ENCODE measurements around the gene PHKG2. TPM values are rescaled to one million over a fixed set of nuclear protein-coding genes. Genes with fewer than 3 reads are reported as not detected.

PHKG2 gene
- polyA plus RNA-seq, 3 donors, result 45.4 to 115 (median 54.2) TPM

GRCh38 chr16:30744183-30744582 is 4.0 kb upstream of the PHKG2 start:
- H3K27ac ChIP-seq (ENCODE audit: low read depth in 1 of 2, low read length in 2 of 2), result no peak overlapping the region
- H3K4me2 ChIP-seq (replicated peaks; ENCODE audit: extremely low read depth, low read length, poor library complexity, severe bottlenecking), result no peak overlapping the region
- H3K36me3 ChIP-seq (replicated peaks in 1 of 2; ENCODE audit: control insufficient read depth in 1 of 2, insufficient read depth in 2 of 2, low read length in 2 of 2), result peaks cover 40 to 58% of the 10 kb centered on the region in 2 donors
- H3K27me3 ChIP-seq (ENCODE audit: control insufficient read depth in 2 of 2, insufficient read depth in 2 of 2, low read length in 2 of 2), result no peaks in the 10 kb centered on the region
- WGBS (ENCODE audit: insufficient coverage), result no CpG with 5 or more reads among the region's 2 CpGs
- H3K9me3 Mint-ChIP-seq, result peaks cover 0 to 1% (median 0%) of the 10 kb centered on the region in 7 donors
- no peaks in the 10 kb centered on the region for H3K27me3 Mint-ChIP-seq (ENCODE audit: low read depth in 3 of 3)
- intact Hi-C loops (cut with micrococcal nuclease), result no loop called here
- no peak for DNase-seq
- no peak overlapping the region for H3K4me3 Mint-ChIP-seq
- H3K9me3 ChIP-seq (replicated peaks in 1 of 2; ENCODE audit: control insufficient read depth in 1 of 2, insufficient read depth in 1 of 2, low read length in 2 of 2), result no peaks in the 10 kb centered on the region
- no peak for TF ChIP-seq CTCF (IDR thresholded peaks at IDR 0.05)
- peaks cover 16 to 18% of the 10 kb centered on the region in 2 donors for H3K4me1 ChIP-seq (ENCODE audit: control insufficient read depth in 1 of 2, insufficient read depth in 2 of 2, low read length in 2 of 2)
- no peak overlapping the region for H3K9ac ChIP-seq (ENCODE audit: insufficient read depth, low read length, poor library complexity, severe bottlenecking)
- peak overlapping the region in 1 of 7 donors; percentile 60 for H3K27ac Mint-ChIP-seq
- H2AFZ ChIP-seq (ENCODE audit: insufficient read depth, low read depth, low read length, poor library complexity, severe bottlenecking), result no peak overlapping the region
- H3K79me2 ChIP-seq (ENCODE audit: insufficient read depth, low read length), result peaks cover 8% of the 10 kb centered on the region
- peaks cover 42 to 55% of the 10 kb centered on the region in 2 donors for H3K36me3 Mint-ChIP-seq
- H3K4me3 ChIP-seq (replicated peaks in 1 of 3; ENCODE audit: low read depth in 2 of 3, low read length in 3 of 3), result no peak overlapping the region
- H3K4me1 Mint-ChIP-seq, result peaks cover 19% of the 10 kb centered on the region
- H4K20me1 ChIP-seq (ENCODE audit: insufficient read depth, low read length), result peaks cover 15% of the 10 kb centered on the region

GRCh38 chr16:30745082-30745481 is 3.1 kb upstream of the PHKG2 start:
- H3K36me3 ChIP-seq (replicated peaks in 1 of 2; ENCODE audit: control insufficient read depth in 1 of 2, insufficient read depth in 2 of 2, low read length in 2 of 2), result peaks cover 33 to 55% of the 10 kb centered on the region in 2 donors
- H3K9ac ChIP-seq (ENCODE audit: insufficient read depth, low read length, poor library complexity, severe bottlenecking), result no peak overlapping the region
- no peak overlapping the region for H3K4me3 ChIP-seq (replicated peaks in 1 of 3; ENCODE audit: low read depth in 2 of 3, low read length in 3 of 3)
- no peak overlapping the region for H3K4me2 ChIP-seq (replicated peaks; ENCODE audit: extremely low read depth, low read length, poor library complexity, severe bottlenecking)
- H3K4me1 ChIP-seq (ENCODE audit: control insufficient read depth in 1 of 2, insufficient read depth in 2 of 2, low read length in 2 of 2), result peaks cover 23 to 24% of the 10 kb centered on the region in 2 donors
- peaks cover 46 to 60% of the 10 kb centered on the region in 2 donors for H3K36me3 Mint-ChIP-seq
- H3K4me3 Mint-ChIP-seq, result no peak overlapping the region
- TF ChIP-seq CTCF (IDR thresholded peaks at IDR 0.05), result no peak
- H3K27ac ChIP-seq (ENCODE audit: low read depth in 1 of 2, low read length in 2 of 2), result no peak overlapping the region
- peaks cover 7% of the 10 kb centered on the region for H4K20me1 ChIP-seq (ENCODE audit: insufficient read depth, low read length)
- peaks cover 0 to 1% (median 0%) of the 10 kb centered on the region in 7 donors for H3K9me3 Mint-ChIP-seq
- intact Hi-C loops (cut with micrococcal nuclease), result loop anchor here (5.0 kb wide), 2 partner anchors 33 to 43 kb away; no protein-coding TSS in a partner anchor
- no peak overlapping the region for H3K27ac Mint-ChIP-seq
- H2AFZ ChIP-seq (ENCODE audit: insufficient read depth, low read depth, low read length, poor library complexity, severe bottlenecking), result no peak overlapping the region
- peaks cover 17% of the 10 kb centered on the region for H3K79me2 ChIP-seq (ENCODE audit: insufficient read depth, low read length)
- DNase-seq, result no peak
- whole genome bisulfite sequencing (ENCODE audit: insufficient coverage), result 100% methylated on average over 1 of the region's 2 CpGs
- H3K9me3 ChIP-seq (replicated peaks in 1 of 2; ENCODE audit: control insufficient read depth in 1 of 2, insufficient read depth in 1 of 2, low read length in 2 of 2), result no peaks in the 10 kb centered on the region
- H3K27me3 Mint-ChIP-seq (ENCODE audit: low read depth in 3 of 3), result no peaks in the 10 kb centered on the region
- peaks cover 26% of the 10 kb centered on the region for H3K4me1 Mint-ChIP-seq
- H3K27me3 ChIP-seq (ENCODE audit: control insufficient read depth in 2 of 2, insufficient read depth in 2 of 2, low read length in 2 of 2), result no peaks in the 10 kb centered on the region

Data from CD14-positive monocyte (primary cell).